C4-2B (cell line): ENCODE data around the gene ZNF614.

Experiments
- CTCF ChIP-seq: fragments of 450-650 bp; conservative IDR thresholded peaks from 2 replicates; pipeline ENCODE4 v1.5.1; 2017; ENCODE audit warnings: mild to moderate bottlenecking
- ZFX ChIP-seq: fragments of 450-650 bp; IDR thresholded peaks from 2 replicates; pipeline ENCODE4 v1.6.1; 2017

- TF ChIP-seq CTCF (no peak), ZFX (no peak)
These were observed 573 bp upstream of the ZNF614 start for GRCh38 chr19:52028780-52029123.
